NCI-H82 treated with DMSO at 0.1 percent for 48 hours (cell line): ENCODE measurements around the gene SRR.
"Not testable (repeated sequence)": the region's sequence is repeated elsewhere in the genome, so short reads cannot be mapped to it uniquely, and the experiment has no call there.

Source experiments
- DNase-seq: peaks from one replicate; lab custom pipeline; 2025; ENCODE audit not compliant: unreplicated experiment; lab: John Stamatoyannopoulos, UW

Gene SRR

GRCh38 chr17:2303204-2304188, at the start of gene SRR, which contains the start of gene SMG6:
Gene SRR, plus strand, starts transcription at chr17:2303950. Its CDS starts 11,611 bp downstream, at chr17:2315561.
Gene SMG6, minus strand, starts transcription at chr17:2303785. Its CDS starts 65 bp downstream, at chr17:2303720.
- peak; percentile 84 for DNase-seq

- DNase-seq = not testable (repeated sequence)
Observed at GRCh38 chr17:2258830-2259229, 44.9 kb upstream of the SRR start.

- DNase-seq = no peak
Observed at GRCh38 chr17:2259769-2260536, 43.8 kb upstream of the SRR start.

GRCh38 chr17:2262135-2262587, 41.6 kb upstream of the SRR start:
- no peak for DNase-seq

GRCh38 chr17:2263183-2264066, 40.3 kb upstream of the SRR start:
- no peak for DNase-seq

GRCh38 chr17:2264067-2264860, 39.5 kb upstream of the SRR start:
- DNase-seq = peak; percentile 22

- not testable (repeated sequence) for DNase-seq
Observed at GRCh38 chr17:2265166-2265565, 38.6 kb upstream of the SRR start.

GRCh38 chr17:2266045-2266864, 37.5 kb upstream of the SRR start:
- no peak for DNase-seq

- DNase-seq = no peak
Observed at GRCh38 chr17:2266865-2267228, 36.9 kb upstream of the SRR start.

GRCh38 chr17:2267354-2267753, 36.4 kb upstream of the SRR start:
- no peak for DNase-seq

GRCh38 chr17:2271985-2272702, 31.6 kb upstream of the SRR start:
- no peak for DNase-seq

- no peak for DNase-seq
Observed at GRCh38 chr17:2274414-2274813, 29.3 kb upstream of the SRR start.

- no peak for DNase-seq
Observed at GRCh38 chr17:2275722-2276121, 28.0 kb upstream of the SRR start.

- DNase-seq = no peak
Observed at GRCh38 chr17:2277429-2278170, 26.1 kb upstream of the SRR start.

GRCh38 chr17:2279707-2280106, 24.0 kb upstream of the SRR start:
- DNase-seq = no peak

- peak; percentile 50 for DNase-seq
Observed at GRCh38 chr17:2282297-2282873, 21.4 kb upstream of the SRR start.

GRCh38 chr17:2283302-2283701, 20.4 kb upstream of the SRR start:
- no peak for DNase-seq
